Naive thymus-derived CD4-positive, alpha-beta T cell (primary cell): ENCODE data around the gene CCDC54. TPM values are rescaled to one million over a fixed set of nuclear protein-coding genes. Genes with fewer than 3 reads are reported as not detected.
A peak's percentile ranks its signal among the peaks of the same experiment; 100 is the strongest.

Experiments
- ATAC-seq: fragments of 150-1000 bp; cut with Tn5 transposase; 2 replicates; pipeline ENCODE4 v1.10.0; 2021; ENCODE audit warnings: mild to moderate bottlenecking, moderate library complexity
- CTCF ChIA-PET: fragments of 350-600 bp; sonication (Branson Sonifier 250); formaldehyde crosslinking; loops from one replicate; lab custom pipeline; 2021; ENCODE audit warnings: antibody characterized with exemption; lab: Charles Lee
- POLR2A ChIA-PET: fragments of 350-600 bp; sonication (Branson Sonifier 250); formaldehyde crosslinking; loops from one replicate; lab custom pipeline; 2021; ENCODE audit warnings: antibody characterized with exemption, inconsistent platforms; lab: Charles Lee
- DNase-seq, 9 donors: peaks; one replicate each; pipeline versions ENCODE4 v3.0.0 to v3.0.0-alpha.2; 2020 to 2022; ENCODE audit warnings: mixed read lengths in 1 of 9
- H3K27ac ChIP-seq: one replicate; pipeline ENCODE4 v1.7.0; 2013; ENCODE audit warnings: mild to moderate bottlenecking, low read depth, low read length, moderate library complexity
- H3K27me3 ChIP-seq, 2 donors: one replicate each; pipeline ENCODE4 v1.7.0; 2013; ENCODE audit warnings: low read length in 2 of 2, mild to moderate bottlenecking in 2 of 2, moderate library complexity in 2 of 2; ENCODE audit not compliant: control insufficient read depth in 2 of 2, insufficient read depth in 2 of 2
- H3K36me3 ChIP-seq, 3 experiments: 1 replicate in 2 of 3; 2 replicates in 1 of 3; pipeline ENCODE4 v1.7.0; 2013; ENCODE audit warnings: low read length in 3 of 3, mild to moderate bottlenecking in 3 of 3, moderate library complexity in 1 of 3; ENCODE audit not compliant: insufficient read depth in 3 of 3, control insufficient read depth in 2 of 3
- H3K4me1 ChIP-seq, 2 donors: one replicate each; pipeline ENCODE4 v1.7.0; 2013; ENCODE audit warnings: low read length in 2 of 2, mild to moderate bottlenecking in 2 of 2, moderate library complexity in 1 of 2; ENCODE audit not compliant: control insufficient read depth in 2 of 2, insufficient read depth in 2 of 2
- H3K4me3 ChIP-seq: 2 replicates; pipeline ENCODE4 v1.7.0; 2013; ENCODE audit warnings: mild to moderate bottlenecking, low read length
- H3K9me3 ChIP-seq, 3 experiments: 1 replicate in 2 of 3; 2 replicates in 1 of 3; pipeline ENCODE4 v1.7.0; 2013; ENCODE audit warnings: low read length in 3 of 3; ENCODE audit not compliant: control insufficient read depth in 2 of 3
- H3K27ac Mint-ChIP-seq, 9 donors: one replicate each; pipeline ENCODE4 v1.8.0; 2020 to 2022; ENCODE audit warnings: mixed read lengths in 9 of 9, mild to moderate bottlenecking in 8 of 9, moderate library complexity in 5 of 9, inconsistent platforms in 2 of 9
- H3K27me3 Mint-ChIP-seq, 5 donors: one replicate each; pipeline ENCODE4 v1.8.0; 2021 to 2022; ENCODE audit warnings: mixed read lengths in 5 of 5, mild to moderate bottlenecking in 1 of 5
- H3K36me3 Mint-ChIP-seq, 5 donors: one replicate each; pipeline ENCODE4 v1.8.0; 2020 to 2022; ENCODE audit warnings: mixed read lengths in 5 of 5, mild to moderate bottlenecking in 3 of 5, inconsistent platforms in 1 of 5
- H3K4me1 Mint-ChIP-seq, 7 donors: one replicate each; pipeline ENCODE4 v1.8.0; 2020 to 2022; ENCODE audit warnings: mixed read lengths in 7 of 7, mild to moderate bottlenecking in 3 of 7, inconsistent platforms in 1 of 7
- H3K4me3 Mint-ChIP-seq, 10 donors: one replicate each; pipeline ENCODE4 v1.8.0; 2020 to 2022; ENCODE audit warnings: mild to moderate bottlenecking in 10 of 10, mixed read lengths in 10 of 10, moderate library complexity in 6 of 10, inconsistent platforms in 2 of 10
- H3K9me3 Mint-ChIP-seq, 11 donors: one replicate each; pipeline ENCODE4 v1.8.0; 2020 to 2022; ENCODE audit warnings: mixed read lengths in 11 of 11, mild to moderate bottlenecking in 4 of 11, inconsistent platforms in 1 of 11, moderate library complexity in 1 of 11
- intact Hi-C, 2 donors: fragments of 100-400 bp; cut with micrococcal nuclease; formaldehyde crosslinking; loops; one replicate each; pipeline ENCODE4 v1.15.1; 2023
- polyA plus RNA-seq, 2 donors: library from polyadenylated mRNA; unstranded; fragments of 300-500 nt; fragmentation: Illumina TruSeq; gene quantifications; one replicate each; pipeline ENCODE4 v1.2.3, GENCODE V29; 2021
- total RNA-seq, 6 experiments: library from RNA in 5 of 6; stranded (reverse) in 5 of 6; gene quantifications; 1 replicate in 5 of 6; 2 replicates in 1 of 6; pipeline ENCODE4 v1.2.3 and lab custom pipeline; 2021 to 2026

Gene CCDC54
- total and polyA plus RNA-seq, 7 experiments from 2014 or later = not detected

- ATAC-seq (no peak), DNase-seq (no peak)
- Histone ChIP-seq H3K4me1 (no peaks in the 10 kb centered on the region), H3K27ac (no peak overlapping the region), H3K36me3 (no peaks in the 10 kb centered on the region), H3K4me3 (no peak overlapping the region), H3K9me3 (peaks cover 0 to 12% (median 0%) of the 10 kb centered on the region in 3 experiments), H3K27me3 (peaks cover 0 to 3% of the 10 kb centered on the region in 2 donors)
- H3K36me3 Mint-ChIP-seq = peaks cover 0 to 18% (median 0%) of the 10 kb centered on the region in 5 donors
- POLR2A ChIA-PET = no interaction called here
- H3K4me1 Mint-ChIP-seq = peaks cover 0 to 12% (median 10%) of the 10 kb centered on the region in 7 donors
- H3K27ac Mint-ChIP-seq = no peak overlapping the region
- peaks cover 0 to 4% (median 0%) of the 10 kb centered on the region in 5 donors for H3K27me3 Mint-ChIP-seq
- no peak overlapping the region for H3K4me3 Mint-ChIP-seq
- CTCF ChIA-PET = interaction anchor here (0.6 to 1.1 kb wide), 2 partner anchors 18 to 180 kb away, joined by 3 read pairs; no protein-coding TSS in a partner anchor
- intact Hi-C loops = no loop called here
- H3K9me3 Mint-ChIP-seq = peaks cover 0 to 30% (median 12%) of the 10 kb centered on the region in 11 donors
These were observed 33.8 kb downstream of the CCDC54 start for GRCh38 chr3:107411056-107411455.

- peaks cover 0 to 14% (median 10%) of the 10 kb centered on the region in 7 donors for H3K4me1 Mint-ChIP-seq
- peaks cover 0 to 30% (median 12%) of the 10 kb centered on the region in 11 donors for H3K9me3 Mint-ChIP-seq
- Histone ChIP-seq H3K4me3 (no peak overlapping the region), H3K9me3 (peaks cover 0 to 12% (median 0%) of the 10 kb centered on the region in 3 experiments), H3K4me1 (no peaks in the 10 kb centered on the region), H3K27ac (no peak overlapping the region), H3K36me3 (no peaks in the 10 kb centered on the region), H3K27me3 (peaks cover 0 to 3% of the 10 kb centered on the region in 2 donors)
- intact Hi-C loops = no loop called here
- DNase-seq = no peak
- ATAC-seq = no peak
- CTCF ChIA-PET = no interaction called here
- POLR2A ChIA-PET = no interaction called here
- H3K4me3 Mint-ChIP-seq = no peak overlapping the region
- no peak overlapping the region for H3K27ac Mint-ChIP-seq
- H3K27me3 Mint-ChIP-seq = peaks cover 0 to 4% (median 0%) of the 10 kb centered on the region in 5 donors
- peaks cover 0 to 18% (median 0%) of the 10 kb centered on the region in 5 donors for H3K36me3 Mint-ChIP-seq
These were observed 34.5 kb downstream of the CCDC54 start for GRCh38 chr3:107411779-107412178.

- peaks cover 0 to 3% of the 10 kb centered on the region in 2 donors for H3K27me3 ChIP-seq
- no peaks in the 10 kb centered on the region for H3K36me3 ChIP-seq
- peaks cover 0 to 18% (median 0%) of the 10 kb centered on the region in 5 donors for H3K36me3 Mint-ChIP-seq
- ATAC-seq (no peak), DNase-seq (no peak)
- intact Hi-C loops = no loop called here
- H3K27ac Mint-ChIP-seq = no peak overlapping the region
- H3K4me3 Mint-ChIP-seq = no peak overlapping the region
- H3K27ac ChIP-seq = no peak overlapping the region
- H3K27me3 Mint-ChIP-seq = peaks cover 0 to 4% (median 3%) of the 10 kb centered on the region in 5 donors
- H3K4me1 ChIP-seq = no peaks in the 10 kb centered on the region
- H3K9me3 ChIP-seq = peaks cover 0 to 12% (median 0%) of the 10 kb centered on the region in 3 experiments
- POLR2A ChIA-PET = interaction anchor here (0.6 kb wide), 1 partner anchor 175 kb away, joined by 3 read pairs; no protein-coding TSS in a partner anchor
- H3K4me1 Mint-ChIP-seq = peaks cover 0 to 14% (median 10%) of the 10 kb centered on the region in 7 donors
- peaks cover 0 to 30% (median 12%) of the 10 kb centered on the region in 11 donors for H3K9me3 Mint-ChIP-seq
- H3K4me3 ChIP-seq = no peak overlapping the region
- CTCF ChIA-PET = no interaction called here
These were observed 35.1 kb downstream of the CCDC54 start for GRCh38 chr3:107412376-107412775.

- Mint-ChIP-seq H3K27me3 (peaks cover 0 to 8% (median 3%) of the 10 kb centered on the region in 5 donors), H3K36me3 (peaks cover 0 to 18% (median 0%) of the 10 kb centered on the region in 5 donors), H3K27ac (no peak overlapping the region), H3K4me1 (peaks cover 0 to 14% (median 10%) of the 10 kb centered on the region in 7 donors), H3K9me3 (peaks cover 0 to 25% (median 9%) of the 10 kb centered on the region in 11 donors), H3K4me3 (no peak overlapping the region)
- Histone ChIP-seq H3K27me3 (peaks cover 0 to 3% of the 10 kb centered on the region in 2 donors), H3K9me3 (peaks cover 0 to 12% (median 0%) of the 10 kb centered on the region in 3 experiments), H3K36me3 (no peaks in the 10 kb centered on the region), H3K27ac (no peak overlapping the region), H3K4me1 (no peaks in the 10 kb centered on the region), H3K4me3 (no peak overlapping the region)
- ChIA-PET CTCF (no interaction called here), POLR2A (no interaction called here)
- ATAC-seq (no peak), DNase-seq (no peak)
- intact Hi-C loops = no loop called here
These were observed 36.0 kb downstream of the CCDC54 start for GRCh38 chr3:107413264-107413663.

- intact Hi-C loops = no loop called here
- no peaks in the 10 kb centered on the region for H3K4me1 ChIP-seq
- H3K4me3 ChIP-seq = no peak overlapping the region
- peaks cover 0 to 14% (median 0%) of the 10 kb centered on the region in 5 donors for H3K36me3 Mint-ChIP-seq
- H3K9me3 Mint-ChIP-seq = peaks cover 0 to 19% (median 6%) of the 10 kb centered on the region in 11 donors
- DNase-seq = peak in 3 of 9 donors; percentile 3 to 19 (median 13)
- peaks cover 0 to 3% of the 10 kb centered on the region in 2 donors for H3K27me3 ChIP-seq
- H3K4me3 Mint-ChIP-seq = peak overlapping the region in 1 of 10 donors; percentile 47
- no peak overlapping the region for H3K27ac ChIP-seq
- peaks cover 0 to 14% (median 10%) of the 10 kb centered on the region in 7 donors for H3K4me1 Mint-ChIP-seq
- POLR2A ChIA-PET = no interaction called here
- peaks cover 0 to 14% (median 7%) of the 10 kb centered on the region in 5 donors for H3K27me3 Mint-ChIP-seq
- ATAC-seq = peak; percentile 45
- peak overlapping the region in 2 of 9 donors; percentile 43 to 61 for H3K27ac Mint-ChIP-seq
- CTCF ChIA-PET = no interaction called here
- no peaks in the 10 kb centered on the region for H3K36me3 ChIP-seq
- peaks cover 0 to 2% (median 0%) of the 10 kb centered on the region in 3 experiments for H3K9me3 ChIP-seq
These were observed 37.2 kb downstream of the CCDC54 start for GRCh38 chr3:107414325-107414964.

- Histone ChIP-seq H3K27ac (no peak overlapping the region), H3K9me3 (no peaks in the 10 kb centered on the region), H3K4me3 (no peak overlapping the region), H3K4me1 (no peaks in the 10 kb centered on the region), H3K36me3 (no peaks in the 10 kb centered on the region), H3K27me3 (no peaks in the 10 kb centered on the region)
- Mint-ChIP-seq H3K4me3 (no peak overlapping the region), H3K9me3 (peaks cover 0 to 10% (median 0%) of the 10 kb centered on the region in 11 donors), H3K36me3 (peaks cover 0 to 11% (median 0%) of the 10 kb centered on the region in 5 donors), H3K4me1 (peaks cover 2 to 16% (median 13%) of the 10 kb centered on the region in 7 donors), H3K27me3 (peaks cover 3 to 25% (median 11%) of the 10 kb centered on the region in 5 donors), H3K27ac (no peak overlapping the region)
- no peak for ATAC-seq
- ChIA-PET CTCF (interaction anchor here (0.7 kb wide), 1 partner anchor 181 kb away, joined by 3 read pairs; no protein-coding TSS in a partner anchor), POLR2A (no interaction called here)
- DNase-seq = no peak
- intact Hi-C loops = no loop called here
These were observed 38.9 kb downstream of the CCDC54 start for GRCh38 chr3:107416138-107416537.
